ENCODE measurements around the gene DIRAS1. TPM values are rescaled to one million over a fixed set of nuclear protein-coding genes. Genes with fewer than 3 reads are reported as not detected.

DIRAS1 gene
- total RNA-seq, 1 experiment from 2014 or later, result 25.0 TPM

DNA sequence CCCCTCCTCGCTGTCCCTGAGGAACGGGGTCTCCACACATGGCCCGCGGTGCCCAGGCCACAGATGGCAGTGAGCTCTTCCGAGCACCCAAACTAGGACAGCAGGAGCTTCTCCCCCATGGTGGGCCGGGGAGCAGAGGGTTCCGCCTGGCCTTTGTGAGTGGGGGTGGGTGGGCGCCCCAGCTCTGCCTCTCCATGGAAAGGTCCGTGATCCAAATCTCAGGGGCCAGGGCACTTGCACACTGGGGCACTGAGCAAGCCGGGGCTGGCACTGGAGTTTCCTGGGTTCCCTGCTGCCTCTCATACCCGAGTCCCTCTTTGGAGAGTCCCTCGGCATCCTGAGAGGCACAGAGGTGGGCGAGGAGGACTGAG, 2.2 kb upstream of the DIRAS1 start:
- H3K36me3 Mint-ChIP-seq, result no peaks in the 10 kb centered on the region
- ChIA-PET CTCF (interaction anchor here (2.5 kb wide), 1 partner anchor 75 kb away, joined by 18 read pairs; no protein-coding TSS in a partner anchor), POLR2A (interaction anchor here (0.5 kb wide), 1 partner anchor 424 kb away, joined by 3 read pairs; no protein-coding TSS in a partner anchor)
- no peaks in the 10 kb centered on the region for H3K9me3 Mint-ChIP-seq
- H3K27me3 Mint-ChIP-seq (ENCODE audit: low read depth), result peaks cover 5% of the 10 kb centered on the region; the same call in 1 of the 2 replicates
- H3K27ac Mint-ChIP-seq, result no peak overlapping the region
- peaks cover 11% of the 10 kb centered on the region for H3K4me1 Mint-ChIP-seq
- H3K4me3 Mint-ChIP-seq, result no peak overlapping the region
- ATAC-seq, result no peak
- DNase-seq (ENCODE audit: low spot score), result no peak
- TF ChIP-seq IRF2 (CRISPR knock-in tag; IDR thresholded peaks at IDR 0.05; ENCODE audit: borderline replicate concordance, low read depth) (no peak), ZNF416 (CRISPR knock-in tag; IDR thresholded peaks at IDR 0.05) (no peak), ZNF423 (CRISPR knock-in tag; IDR thresholded peaks at IDR 0.05) (no peak), FOXK1 (CRISPR knock-in tag; IDR thresholded peaks at IDR 0.05) (no peak), ZNF138 (CRISPR knock-in tag; conservative IDR thresholded peaks at IDR 0.05) (no peak), NFE2L1 (CRISPR knock-in tag; IDR thresholded peaks at IDR 0.05) (no peak), OVOL2 (CRISPR knock-in tag; IDR thresholded peaks at IDR 0.05; ENCODE audit: borderline replicate concordance) (no peak), MYBL2 (CRISPR knock-in tag; IDR thresholded peaks at IDR 0.05) (no peak), JAZF1 (CRISPR knock-in tag; IDR thresholded peaks at IDR 0.05) (no peak), CBFB (CRISPR knock-in tag; IDR thresholded peaks at IDR 0.05; ENCODE audit: low read depth) (no peak), GRHL2 (CRISPR knock-in tag; IDR thresholded peaks at IDR 0.05; ENCODE audit: insufficient replicate concordance, severe bottlenecking) (no peak), ZNF671 (CRISPR knock-in tag; IDR thresholded peaks at IDR 0.05) (no peak), GTF2I (CRISPR knock-in tag; conservative IDR thresholded peaks at IDR 0.05) (no peak)
- TF ChIP-seq, protein P1, sequence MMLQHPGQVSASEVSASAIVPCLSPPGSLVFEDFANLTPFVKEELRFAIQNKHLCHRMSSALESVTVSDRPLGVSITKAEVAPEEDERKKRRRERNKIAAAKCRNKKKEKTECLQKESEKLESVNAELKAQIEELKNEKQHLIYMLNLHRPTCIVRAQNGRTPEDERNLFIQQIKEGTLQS (CRISPR knock-in tag; conservative IDR thresholded peaks at IDR 0.05), result no peak
- TF ChIP-seq, protein P2, sequence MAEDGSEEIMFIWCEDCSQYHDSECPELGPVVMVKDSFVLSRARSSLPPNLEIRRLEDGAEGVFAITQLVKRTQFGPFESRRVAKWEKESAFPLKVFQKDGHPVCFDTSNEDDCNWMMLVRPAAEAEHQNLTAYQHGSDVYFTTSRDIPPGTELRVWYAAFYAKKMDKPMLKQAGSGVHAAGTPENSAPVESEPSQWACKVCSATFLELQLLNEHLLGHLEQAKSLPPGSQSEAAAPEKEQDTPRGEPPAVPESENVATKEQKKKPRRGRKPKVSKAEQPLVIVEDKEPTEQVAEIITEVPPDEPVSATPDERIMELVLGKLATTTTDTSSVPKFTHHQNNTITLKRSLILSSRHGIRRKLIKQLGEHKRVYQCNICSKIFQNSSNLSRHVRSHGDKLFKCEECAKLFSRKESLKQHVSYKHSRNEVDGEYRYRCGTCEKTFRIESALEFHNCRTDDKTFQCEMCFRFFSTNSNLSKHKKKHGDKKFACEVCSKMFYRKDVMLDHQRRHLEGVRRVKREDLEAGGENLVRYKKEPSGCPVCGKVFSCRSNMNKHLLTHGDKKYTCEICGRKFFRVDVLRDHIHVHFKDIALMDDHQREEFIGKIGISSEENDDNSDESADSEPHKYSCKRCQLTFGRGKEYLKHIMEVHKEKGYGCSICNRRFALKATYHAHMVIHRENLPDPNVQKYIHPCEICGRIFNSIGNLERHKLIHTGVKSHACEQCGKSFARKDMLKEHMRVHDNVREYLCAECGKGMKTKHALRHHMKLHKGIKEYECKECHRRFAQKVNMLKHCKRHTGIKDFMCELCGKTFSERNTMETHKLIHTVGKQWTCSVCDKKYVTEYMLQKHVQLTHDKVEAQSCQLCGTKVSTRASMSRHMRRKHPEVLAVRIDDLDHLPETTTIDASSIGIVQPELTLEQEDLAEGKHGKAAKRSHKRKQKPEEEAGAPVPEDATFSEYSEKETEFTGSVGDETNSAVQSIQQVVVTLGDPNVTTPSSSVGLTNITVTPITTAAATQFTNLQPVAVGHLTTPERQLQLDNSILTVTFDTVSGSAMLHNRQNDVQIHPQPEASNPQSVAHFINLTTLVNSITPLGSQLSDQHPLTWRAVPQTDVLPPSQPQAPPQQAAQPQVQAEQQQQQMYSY (CRISPR knock-in tag; IDR thresholded peaks at IDR 0.05), result no peak
- TF ChIP-seq, protein P3, sequence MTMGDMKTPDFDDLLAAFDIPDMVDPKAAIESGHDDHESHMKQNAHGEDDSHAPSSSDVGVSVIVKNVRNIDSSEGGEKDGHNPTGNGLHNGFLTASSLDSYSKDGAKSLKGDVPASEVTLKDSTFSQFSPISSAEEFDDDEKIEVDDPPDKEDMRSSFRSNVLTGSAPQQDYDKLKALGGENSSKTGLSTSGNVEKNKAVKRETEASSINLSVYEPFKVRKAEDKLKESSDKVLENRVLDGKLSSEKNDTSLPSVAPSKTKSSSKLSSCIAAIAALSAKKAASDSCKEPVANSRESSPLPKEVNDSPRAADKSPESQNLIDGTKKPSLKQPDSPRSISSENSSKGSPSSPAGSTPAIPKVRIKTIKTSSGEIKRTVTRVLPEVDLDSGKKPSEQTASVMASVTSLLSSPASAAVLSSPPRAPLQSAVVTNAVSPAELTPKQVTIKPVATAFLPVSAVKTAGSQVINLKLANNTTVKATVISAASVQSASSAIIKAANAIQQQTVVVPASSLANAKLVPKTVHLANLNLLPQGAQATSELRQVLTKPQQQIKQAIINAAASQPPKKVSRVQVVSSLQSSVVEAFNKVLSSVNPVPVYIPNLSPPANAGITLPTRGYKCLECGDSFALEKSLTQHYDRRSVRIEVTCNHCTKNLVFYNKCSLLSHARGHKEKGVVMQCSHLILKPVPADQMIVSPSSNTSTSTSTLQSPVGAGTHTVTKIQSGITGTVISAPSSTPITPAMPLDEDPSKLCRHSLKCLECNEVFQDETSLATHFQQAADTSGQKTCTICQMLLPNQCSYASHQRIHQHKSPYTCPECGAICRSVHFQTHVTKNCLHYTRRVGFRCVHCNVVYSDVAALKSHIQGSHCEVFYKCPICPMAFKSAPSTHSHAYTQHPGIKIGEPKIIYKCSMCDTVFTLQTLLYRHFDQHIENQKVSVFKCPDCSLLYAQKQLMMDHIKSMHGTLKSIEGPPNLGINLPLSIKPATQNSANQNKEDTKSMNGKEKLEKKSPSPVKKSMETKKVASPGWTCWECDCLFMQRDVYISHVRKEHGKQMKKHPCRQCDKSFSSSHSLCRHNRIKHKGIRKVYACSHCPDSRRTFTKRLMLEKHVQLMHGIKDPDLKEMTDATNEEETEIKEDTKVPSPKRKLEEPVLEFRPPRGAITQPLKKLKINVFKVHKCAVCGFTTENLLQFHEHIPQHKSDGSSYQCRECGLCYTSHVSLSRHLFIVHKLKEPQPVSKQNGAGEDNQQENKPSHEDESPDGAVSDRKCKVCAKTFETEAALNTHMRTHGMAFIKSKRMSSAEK (CRISPR knock-in tag; IDR thresholded peaks at IDR 0.05; ENCODE audit: borderline replicate concordance), result no peak
- TF ChIP-seq, protein P4, sequence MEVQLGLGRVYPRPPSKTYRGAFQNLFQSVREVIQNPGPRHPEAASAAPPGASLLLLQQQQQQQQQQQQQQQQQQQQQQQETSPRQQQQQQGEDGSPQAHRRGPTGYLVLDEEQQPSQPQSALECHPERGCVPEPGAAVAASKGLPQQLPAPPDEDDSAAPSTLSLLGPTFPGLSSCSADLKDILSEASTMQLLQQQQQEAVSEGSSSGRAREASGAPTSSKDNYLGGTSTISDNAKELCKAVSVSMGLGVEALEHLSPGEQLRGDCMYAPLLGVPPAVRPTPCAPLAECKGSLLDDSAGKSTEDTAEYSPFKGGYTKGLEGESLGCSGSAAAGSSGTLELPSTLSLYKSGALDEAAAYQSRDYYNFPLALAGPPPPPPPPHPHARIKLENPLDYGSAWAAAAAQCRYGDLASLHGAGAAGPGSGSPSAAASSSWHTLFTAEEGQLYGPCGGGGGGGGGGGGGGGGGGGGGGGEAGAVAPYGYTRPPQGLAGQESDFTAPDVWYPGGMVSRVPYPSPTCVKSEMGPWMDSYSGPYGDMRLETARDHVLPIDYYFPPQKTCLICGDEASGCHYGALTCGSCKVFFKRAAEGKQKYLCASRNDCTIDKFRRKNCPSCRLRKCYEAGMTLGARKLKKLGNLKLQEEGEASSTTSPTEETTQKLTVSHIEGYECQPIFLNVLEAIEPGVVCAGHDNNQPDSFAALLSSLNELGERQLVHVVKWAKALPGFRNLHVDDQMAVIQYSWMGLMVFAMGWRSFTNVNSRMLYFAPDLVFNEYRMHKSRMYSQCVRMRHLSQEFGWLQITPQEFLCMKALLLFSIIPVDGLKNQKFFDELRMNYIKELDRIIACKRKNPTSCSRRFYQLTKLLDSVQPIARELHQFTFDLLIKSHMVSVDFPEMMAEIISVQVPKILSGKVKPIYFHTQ (CRISPR knock-in tag; IDR thresholded peaks at IDR 0.05), result no peak
- TF ChIP-seq, protein P5, sequence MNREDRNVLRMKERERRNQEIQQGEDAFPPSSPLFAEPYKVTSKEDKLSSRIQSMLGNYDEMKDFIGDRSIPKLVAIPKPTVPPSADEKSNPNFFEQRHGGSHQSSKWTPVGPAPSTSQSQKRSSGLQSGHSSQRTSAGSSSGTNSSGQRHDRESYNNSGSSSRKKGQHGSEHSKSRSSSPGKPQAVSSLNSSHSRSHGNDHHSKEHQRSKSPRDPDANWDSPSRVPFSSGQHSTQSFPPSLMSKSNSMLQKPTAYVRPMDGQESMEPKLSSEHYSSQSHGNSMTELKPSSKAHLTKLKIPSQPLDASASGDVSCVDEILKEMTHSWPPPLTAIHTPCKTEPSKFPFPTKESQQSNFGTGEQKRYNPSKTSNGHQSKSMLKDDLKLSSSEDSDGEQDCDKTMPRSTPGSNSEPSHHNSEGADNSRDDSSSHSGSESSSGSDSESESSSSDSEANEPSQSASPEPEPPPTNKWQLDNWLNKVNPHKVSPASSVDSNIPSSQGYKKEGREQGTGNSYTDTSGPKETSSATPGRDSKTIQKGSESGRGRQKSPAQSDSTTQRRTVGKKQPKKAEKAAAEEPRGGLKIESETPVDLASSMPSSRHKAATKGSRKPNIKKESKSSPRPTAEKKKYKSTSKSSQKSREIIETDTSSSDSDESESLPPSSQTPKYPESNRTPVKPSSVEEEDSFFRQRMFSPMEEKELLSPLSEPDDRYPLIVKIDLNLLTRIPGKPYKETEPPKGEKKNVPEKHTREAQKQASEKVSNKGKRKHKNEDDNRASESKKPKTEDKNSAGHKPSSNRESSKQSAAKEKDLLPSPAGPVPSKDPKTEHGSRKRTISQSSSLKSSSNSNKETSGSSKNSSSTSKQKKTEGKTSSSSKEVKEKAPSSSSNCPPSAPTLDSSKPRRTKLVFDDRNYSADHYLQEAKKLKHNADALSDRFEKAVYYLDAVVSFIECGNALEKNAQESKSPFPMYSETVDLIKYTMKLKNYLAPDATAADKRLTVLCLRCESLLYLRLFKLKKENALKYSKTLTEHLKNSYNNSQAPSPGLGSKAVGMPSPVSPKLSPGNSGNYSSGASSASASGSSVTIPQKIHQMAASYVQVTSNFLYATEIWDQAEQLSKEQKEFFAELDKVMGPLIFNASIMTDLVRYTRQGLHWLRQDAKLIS (CRISPR knock-in tag; IDR thresholded peaks at IDR 0.05; ENCODE audit: borderline replicate concordance), result no peak
- TF ChIP-seq, protein P6, sequence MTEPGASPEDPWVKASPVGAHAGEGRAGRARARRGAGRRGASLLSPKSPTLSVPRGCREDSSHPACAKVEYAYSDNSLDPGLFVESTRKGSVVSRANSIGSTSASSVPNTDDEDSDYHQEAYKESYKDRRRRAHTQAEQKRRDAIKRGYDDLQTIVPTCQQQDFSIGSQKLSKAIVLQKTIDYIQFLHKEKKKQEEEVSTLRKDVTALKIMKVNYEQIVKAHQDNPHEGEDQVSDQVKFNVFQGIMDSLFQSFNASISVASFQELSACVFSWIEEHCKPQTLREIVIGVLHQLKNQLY (CRISPR knock-in tag; IDR thresholded peaks at IDR 0.05), result no peak
- TF ChIP-seq, protein P7, sequence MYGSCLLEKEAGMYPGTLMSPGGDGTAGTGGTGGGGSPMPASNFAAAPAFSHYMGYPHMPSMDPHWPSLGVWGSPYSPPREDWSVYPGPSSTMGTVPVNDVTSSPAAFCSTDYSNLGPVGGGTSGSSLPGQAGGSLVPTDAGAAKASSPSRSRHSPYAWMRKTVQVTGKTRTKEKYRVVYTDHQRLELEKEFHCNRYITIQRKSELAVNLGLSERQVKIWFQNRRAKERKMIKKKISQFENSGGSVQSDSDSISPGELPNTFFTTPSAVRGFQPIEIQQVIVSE (CRISPR knock-in tag; IDR thresholded peaks at IDR 0.05; ENCODE audit: borderline replicate concordance), result no peak

Data from WTC11 (cell line).